GM21423 (cell line): Measurements from ENCODE around the gene NOP16.
A peak's percentile ranks its signal among the peaks of the same experiment; 100 is the strongest.

ENCODE experiments used
- ATAC-seq: cut with Tn5 transposase; IDR thresholded peaks from one replicate; pipeline ENCODE4 v1.9.1; 2021; ENCODE audit warnings: mild to moderate bottlenecking, moderate library complexity; ENCODE audit not compliant: unreplicated experiment

The NOP16 gene

GRCh38 chr5:176388444-176389134 is at the start of gene NOP16, which contains the start of gene HIGD2A:
TSS of gene NOP16 (minus strand) at chr5:176388598. CDS start at chr5:176388539, 59 bp downstream.
TSS of gene HIGD2A (plus strand) at chr5:176388751. CDS start at chr5:176388820, 69 bp downstream.
- ATAC-seq = peak; percentile 85

GRCh38 chr5:176436656-176437055 is 48.3 kb upstream of the NOP16 start:
- ATAC-seq = no peak

- ATAC-seq = no peak
Observed at GRCh38 chr5:176432707-176433106, 44.3 kb upstream of the NOP16 start.

GRCh38 chr5:176429972-176430371 is 41.6 kb upstream of the NOP16 start:
- no peak for ATAC-seq

- ATAC-seq = no peak
Observed at GRCh38 chr5:176427971-176428370, 39.6 kb upstream of the NOP16 start.

- no peak for ATAC-seq
Observed at GRCh38 chr5:176426876-176427275, 38.5 kb upstream of the NOP16 start.

GRCh38 chr5:176425791-176426190 is 37.4 kb upstream of the NOP16 start:
- no peak for ATAC-seq

- no peak for ATAC-seq
Observed at GRCh38 chr5:176425138-176425537, 36.7 kb upstream of the NOP16 start.

- ATAC-seq = no peak
Observed at GRCh38 chr5:176424181-176424580, 35.8 kb upstream of the NOP16 start.

- ATAC-seq = no peak
Observed at GRCh38 chr5:176420972-176421544, 32.7 kb upstream of the NOP16 start.

GRCh38 chr5:176420086-176420485 is 31.7 kb upstream of the NOP16 start:
- no peak for ATAC-seq

- ATAC-seq = no peak
Observed at GRCh38 chr5:176418251-176418650, 29.9 kb upstream of the NOP16 start.

GRCh38 chr5:176416965-176417364 is 28.6 kb upstream of the NOP16 start:
- no peak for ATAC-seq

- ATAC-seq = peak; percentile 91
Observed at GRCh38 chr5:176415952-176416924, 27.8 kb upstream of the NOP16 start, which contains the start of gene CLTB. TSS of gene CLTB (minus strand) at chr5:176416539. CDS start at chr5:176416363, 176 bp downstream.

GRCh38 chr5:176415240-176415951 is 27.0 kb upstream of the NOP16 start:
- ATAC-seq = no peak

GRCh38 chr5:176414704-176415103 is 26.3 kb upstream of the NOP16 start:
- no peak for ATAC-seq

GRCh38 chr5:176413709-176414191 is 25.4 kb upstream of the NOP16 start:
- ATAC-seq = no peak

- no peak for ATAC-seq
Observed at GRCh38 chr5:176413255-176413565, 24.8 kb upstream of the NOP16 start.

- ATAC-seq = no peak
Observed at GRCh38 chr5:176412517-176413254, 24.3 kb upstream of the NOP16 start.
